PC-3 (cell line): ENCODE results near the gene RSPO4.

Experiments used
- CTCF ChIP-seq: fragments of 300-600 bp; sonication (generic); conservative IDR thresholded peaks from 2 replicates; pipeline ENCODE4 v1.5.1; 2017; ENCODE audit warnings: antibody characterized with exemption, low read depth, mild to moderate bottlenecking, low read length
- EZH2 ChIP-seq: fragments of 300-600 bp; sonication (generic); IDR thresholded peaks from one replicate; pipeline ENCODE4 v1.6.1; 2017; ENCODE audit warnings: antibody characterized with exemption, mild to moderate bottlenecking, low read length; ENCODE audit not compliant: unreplicated experiment

- TF ChIP-seq EZH2 (no peak), CTCF (no peak)
These were observed 995 bp downstream of the RSPO4 start for GRCh38 chr20:1001116-1001515.
